ENCODE results near the gene ORC5.

GRCh38 chr7:104133238-104133637 is 74.6 kb downstream of the ORC5 start:
- TF ChIP-seq CTCF (optimal IDR thresholded peaks at IDR 0.05 in 1 of 3, IDR thresholded peaks at IDR 0.05 in 1 of 3, conservative IDR thresholded peaks at IDR 0.05 in 1 of 3; ENCODE audit: extremely low read depth in 1 of 3, insufficient read depth in 2 of 3, low read length in 3 of 3), result no peak
- no peak for TF ChIP-seq EZH2 (IDR thresholded peaks at IDR 0.05; ENCODE audit: low read length)

Measured in keratinocyte (primary cell).